Measurements from ENCODE around the gene HERPUD2. TPM values are rescaled to one million over a fixed set of nuclear protein-coding genes. Genes with fewer than 3 reads are reported as not detected.

The HERPUD2 gene
- total and polyA plus RNA-seq, 2 of the 4 experiments (the other 2 are of a cell fraction), result 22.2 to 27.2 TPM

DNA sequence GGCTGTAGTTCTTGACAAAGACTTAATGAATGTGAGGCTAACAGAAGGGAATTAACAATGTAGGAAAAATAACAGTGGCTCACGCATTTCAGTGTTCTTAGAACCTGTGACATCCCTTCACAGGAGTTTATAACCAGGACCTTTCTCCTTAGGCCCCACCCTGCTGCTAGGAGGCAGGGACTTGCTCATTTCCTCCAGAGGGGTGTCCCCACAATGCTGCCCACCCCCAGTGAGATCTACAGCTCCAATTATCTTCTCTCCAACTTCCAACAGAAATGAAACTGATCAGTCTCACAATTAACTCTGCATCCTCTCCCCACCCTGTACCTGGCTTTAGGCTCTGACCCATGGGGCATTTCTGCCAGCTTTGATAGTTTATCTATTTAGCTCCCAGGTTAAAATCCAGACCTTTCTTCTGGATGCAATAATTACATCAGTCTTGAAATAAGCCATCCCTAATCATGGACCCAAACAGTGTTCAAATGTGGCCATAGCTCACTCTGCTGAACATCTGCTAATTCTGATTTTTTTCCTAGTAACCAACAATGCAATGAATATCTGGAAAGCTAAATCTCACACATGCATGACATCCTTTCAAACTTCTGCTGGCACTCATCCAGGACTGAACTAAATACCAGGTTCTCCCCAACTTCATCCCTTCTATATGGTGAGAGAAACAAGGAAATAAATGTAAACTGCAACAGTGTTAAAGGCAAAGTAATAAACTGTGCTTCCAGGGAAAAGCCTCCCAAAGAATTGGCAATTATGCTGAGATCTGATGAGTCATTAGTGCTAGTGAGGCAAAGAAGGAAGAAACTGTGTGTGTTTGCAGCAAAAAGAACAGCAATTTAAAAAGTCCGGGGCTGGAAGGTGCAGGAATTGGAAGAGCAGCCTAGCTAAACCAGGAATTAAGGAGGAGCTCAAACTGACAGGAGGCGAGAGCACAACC is 64.6 kb downstream of the HERPUD2 start:
- Histone ChIP-seq H2BK5ac (ENCODE audit: low read depth, low read length, poor library complexity, severe bottlenecking) (peak overlapping the region; percentile 9), H3K18ac (ENCODE audit: low read depth, low read length) (no peak overlapping the region), H3K9me3 (ENCODE audit: control insufficient read depth, insufficient read depth, low read length) (no peaks in the 10 kb centered on the region), H3K14ac (replicated peaks; ENCODE audit: low read depth, low read length) (no peak overlapping the region), H3K23ac (ENCODE audit: low read depth, low read length) (no peak overlapping the region), H3K4me1 (ENCODE audit: control insufficient read depth, insufficient read depth, low read length) (peaks cover 4% of the 10 kb centered on the region; the same call in 1 of the 2 replicates), H2AK5ac (ENCODE audit: low read depth, low read length) (no peak overlapping the region), H3K4me3 (ENCODE audit: insufficient read depth, low read depth, low read length) (no peak overlapping the region), H3K27ac (ENCODE audit: insufficient read depth, low read length) (peak overlapping the region; percentile 43; the same call in 1 of the 2 replicates), H3K9me1 (ENCODE audit: insufficient read depth, low read length) (0 out of 2 replicates have a peak, but pooled peaks cover 3% of the 10 kb centered on the region), H3K56ac (ENCODE audit: extremely low read depth, insufficient read depth, low read length) (no peak overlapping the region), H3K36me3 (ENCODE audit: control insufficient read depth, insufficient read depth, low read length) (peaks cover 20% of the 10 kb centered on the region), H3K4me2 (ENCODE audit: low read depth, low read length) (peak overlapping the region; percentile 55), H2BK15ac (ENCODE audit: low read depth, low read length) (no peak overlapping the region), H3K79me1 (ENCODE audit: low read depth in 1 of 2, low read length in 2 of 2) (no peaks in the 10 kb centered on the region; a peak in 1 of 4 replicates), H3K9ac (ENCODE audit: low read depth, low read length) (no peak overlapping the region), H3K27me3 (ENCODE audit: control insufficient read depth, insufficient read depth, low read length) (no peaks in the 10 kb centered on the region), H2AFZ (replicated peaks; ENCODE audit: low read length, poor library complexity) (no peak overlapping the region), H4K8ac (ENCODE audit: low read depth in 2 of 2, low read length in 2 of 2) (no peak overlapping the region), H2BK120ac (ENCODE audit: low read depth, low read length) (no peak overlapping the region), H4K5ac (ENCODE audit: low read depth, low read length) (no peak overlapping the region), H3K4ac (ENCODE audit: low read depth, low read length) (no peak overlapping the region), H4K20me1 (ENCODE audit: insufficient read depth, low read length) (peaks cover 9% of the 10 kb centered on the region; the same call in 1 of the 2 replicates), H4K91ac (ENCODE audit: insufficient read depth, low read depth, low read length) (no peak overlapping the region), H2BK20ac (ENCODE audit: low read depth, low read length) (no peak overlapping the region), H2AK9ac (replicated peaks; ENCODE audit: low read depth, low read length, poor library complexity) (no peak overlapping the region)
- POLR2A ChIA-PET (ENCODE audit: unreplicated experiment), result no interaction called here
- WGBS, 2 experiments (ENCODE audit: extremely low coverage in 2 of 2, insufficient read length in 1 of 2), result no CpG with 5 or more reads among the region's 3 CpGs
- DNase-seq, result peak; percentile 61
- intact Hi-C loops (cut with micrococcal nuclease), result no loop called here
- ATAC-seq (ENCODE audit: low read depth), result peak; percentile 81
- 0 out of 2 replicates have a peak, but pooled peaks have one; percentile 34 for TF ChIP-seq FOS (IDR thresholded peaks at IDR 0.05; ENCODE audit: low read depth, low read length)
- TF ChIP-seq POLR2A (IDR thresholded peaks at IDR 0.05; ENCODE audit: low read depth, low read length), result no peak
- peak; percentile 56 for TF ChIP-seq NFE2L2 (IDR thresholded peaks at IDR 0.05; ENCODE audit: low read depth, low read length)
- in situ Hi-C loops (cut with MboI; ENCODE audit: low sequenced_read_pairs), result no loop called here
- dilution Hi-C loops (cut with HindIII; ENCODE audit: low sequenced_read_pairs, unreplicated experiment), result no loop called here
- no TSS peak for BruUV-seq (replicated peaks)
- CTCF ChIA-PET, result interaction anchor here (1.0 kb wide), 1 partner anchor 13 kb away, joined by 3 read pairs; no protein-coding TSS in a partner anchor
